HepG2 (cell line): ENCODE measurements around the gene PTPRM. TPM values are rescaled to one million over a fixed set of nuclear protein-coding genes. Genes with fewer than 3 reads are reported as not detected.

Source experiments
- BCL6 ChIP-seq: IDR thresholded peaks from 2 replicates; pipeline ENCODE4 v1.6.1; 2016; ENCODE audit warnings: missing genetic modification reagents, missing compliant biosample characterization
- HES4 ChIP-seq: sonication (generic); formaldehyde crosslinking; IDR thresholded peaks from 2 replicates; pipeline ENCODE4 v1.9.0; 2021; ENCODE audit warnings: mild to moderate bottlenecking, missing genetic modification reagents, borderline replicate concordance
- IRF2 ChIP-seq: IDR thresholded peaks from 2 replicates; pipeline ENCODE4 v1.6.1; 2018; ENCODE audit warnings: missing genetic modification reagents, missing compliant biosample characterization
- NCOA2 ChIP-seq: sonication (generic); formaldehyde crosslinking; IDR thresholded peaks from 2 replicates; pipeline ENCODE4 v1.8.0; 2022; ENCODE audit warnings: inconsistent platforms
- NR2F2 ChIP-seq: IDR thresholded peaks from 2 replicates; pipeline ENCODE4 v1.6.1; 2012; ENCODE audit warnings: low read depth, inconsistent platforms, borderline replicate concordance
- NR2F6 ChIP-seq, 2 experiments: IDR thresholded peaks; 2 replicates each; pipeline ENCODE4 v1.6.1; 2016; ENCODE audit warnings: antibody characterized with exemption in 1 of 2, mild to moderate bottlenecking in 1 of 2
- PAXIP1 ChIP-seq: sonication (generic); formaldehyde crosslinking; conservative IDR thresholded peaks from 2 replicates; pipeline ENCODE4 v1.4.0; 2020; ENCODE audit warnings: mild to moderate bottlenecking, missing genetic modification reagents, moderate library complexity
- RAD51 ChIP-seq: fragments of 450-650 bp; IDR thresholded peaks from 2 replicates; pipeline ENCODE4 v1.6.1; 2016; ENCODE audit warnings: borderline replicate concordance
- TARDBP ChIP-seq: sonication (generic); formaldehyde crosslinking; IDR thresholded peaks from 2 replicates; pipeline ENCODE4 v1.8.0; 2022; ENCODE audit warnings: mild to moderate bottlenecking, missing genetic modification reagents
- ZMYM4 ChIP-seq: sonication (generic); formaldehyde crosslinking; IDR thresholded peaks from 2 replicates; pipeline ENCODE4 v1.8.1; 2023; ENCODE audit warnings: mild to moderate bottlenecking, missing genetic modification reagents
- polyA plus RNA-seq, 8 experiments: library from polyadenylated mRNA; depleted of rRNA in 3 of 8; stranded (reverse) in 7 of 8; unstranded in 1 of 8; fragments of >200 nt; fragmentation: Illumina TruSeq in 4 of 8; extraction: Trizol in 4 of 8; gene quantifications; 2 replicates each; pipeline versions ENCODE4 v1.2.1 to v1.2.3, GENCODE V29; 2011 to 2016; ENCODE audit warnings: low read depth in 4 of 8, missing spikeins in 1 of 8, mixed read lengths in 1 of 8; ENCODE audit not compliant: insufficient read depth in 1 of 8
- total RNA-seq, 5 experiments: library from RNA; depleted of rRNA; stranded (reverse); fragments of >200 nt; fragmentation: Illumina TruSeq; extraction: Trizol; gene quantifications; 2 replicates each; pipeline ENCODE4 v1.2.3, GENCODE V29; 2016; ENCODE audit warnings: low read depth in 1 of 5
- TF ChIP-seq, protein P1 (sequence below): sonication (generic); formaldehyde crosslinking; IDR thresholded peaks from 2 replicates; pipeline ENCODE4 v1.4.0; 2020; ENCODE audit warnings: missing genetic modification reagents, borderline replicate concordance
- TF ChIP-seq, protein P2 (sequence below): sonication (generic); formaldehyde crosslinking; IDR thresholded peaks from 2 replicates; pipeline ENCODE4 v1.4.0; 2020; ENCODE audit warnings: missing genetic modification reagents
- TF ChIP-seq, protein P3 (sequence below): sonication (generic); formaldehyde crosslinking; IDR thresholded peaks from 2 replicates; pipeline ENCODE4 v1.5.1; 2020; ENCODE audit warnings: mild to moderate bottlenecking, moderate library complexity, missing genetic modification reagents
- TF ChIP-seq, protein P4 (sequence below): IDR thresholded peaks from 2 replicates; pipeline ENCODE4 v1.4.0; 2020; ENCODE audit warnings: mild to moderate bottlenecking, missing genetic modification reagents

PTPRM gene
- total and polyA plus RNA-seq, 2 of the 13 experiments (the other 11 are each of a cell fraction or from before 2014, with no cell fraction given), result 12.6 to 108 TPM

- TF ChIP-seq, protein P1, sequence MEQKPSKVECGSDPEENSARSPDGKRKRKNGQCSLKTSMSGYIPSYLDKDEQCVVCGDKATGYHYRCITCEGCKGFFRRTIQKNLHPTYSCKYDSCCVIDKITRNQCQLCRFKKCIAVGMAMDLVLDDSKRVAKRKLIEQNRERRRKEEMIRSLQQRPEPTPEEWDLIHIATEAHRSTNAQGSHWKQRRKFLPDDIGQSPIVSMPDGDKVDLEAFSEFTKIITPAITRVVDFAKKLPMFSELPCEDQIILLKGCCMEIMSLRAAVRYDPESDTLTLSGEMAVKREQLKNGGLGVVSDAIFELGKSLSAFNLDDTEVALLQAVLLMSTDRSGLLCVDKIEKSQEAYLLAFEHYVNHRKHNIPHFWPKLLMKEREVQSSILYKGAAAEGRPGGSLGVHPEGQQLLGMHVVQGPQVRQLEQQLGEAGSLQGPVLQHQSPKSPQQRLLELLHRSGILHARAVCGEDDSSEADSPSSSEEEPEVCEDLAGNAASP (CRISPR knock-in tag), result peak; percentile 71; the same call in 1 of the 2 replicates
- TF ChIP-seq BCL6 (CRISPR knock-in tag) (peak; percentile 80), ZMYM4 (CRISPR knock-in tag) (no peak), IRF2 (CRISPR knock-in tag) (peak; percentile 45; the same call in 1 of the 2 replicates), NR2F2 (peak; percentile 36; the same call in 1 of the 2 replicates), NCOA2 (CRISPR knock-in tag) (peak; percentile 45; the same call in 1 of the 2 replicates), HES4 (CRISPR knock-in tag) (no peak), RAD51 (no peak), TARDBP (CRISPR knock-in tag) (0 out of 2 replicates have a peak, but pooled peaks have one; percentile 45), PAXIP1 (CRISPR knock-in tag) (0 out of 2 replicates have a peak, but pooled peaks have one; percentile 15), NR2F6 (IDR thresholded peaks at IDR 0.05) (peak; percentile 60), NR2F6 (CRISPR knock-in tag; IDR thresholded peaks at IDR 0.05) (peak; percentile 83)
- TF ChIP-seq, protein P2, sequence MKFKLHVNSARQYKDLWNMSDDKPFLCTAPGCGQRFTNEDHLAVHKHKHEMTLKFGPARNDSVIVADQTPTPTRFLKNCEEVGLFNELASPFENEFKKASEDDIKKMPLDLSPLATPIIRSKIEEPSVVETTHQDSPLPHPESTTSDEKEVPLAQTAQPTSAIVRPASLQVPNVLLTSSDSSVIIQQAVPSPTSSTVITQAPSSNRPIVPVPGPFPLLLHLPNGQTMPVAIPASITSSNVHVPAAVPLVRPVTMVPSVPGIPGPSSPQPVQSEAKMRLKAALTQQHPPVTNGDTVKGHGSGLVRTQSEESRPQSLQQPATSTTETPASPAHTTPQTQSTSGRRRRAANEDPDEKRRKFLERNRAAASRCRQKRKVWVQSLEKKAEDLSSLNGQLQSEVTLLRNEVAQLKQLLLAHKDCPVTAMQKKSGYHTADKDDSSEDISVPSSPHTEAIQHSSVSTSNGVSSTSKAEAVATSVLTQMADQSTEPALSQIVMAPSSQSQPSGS (CRISPR knock-in tag), result no peak
- TF ChIP-seq, protein P3, sequence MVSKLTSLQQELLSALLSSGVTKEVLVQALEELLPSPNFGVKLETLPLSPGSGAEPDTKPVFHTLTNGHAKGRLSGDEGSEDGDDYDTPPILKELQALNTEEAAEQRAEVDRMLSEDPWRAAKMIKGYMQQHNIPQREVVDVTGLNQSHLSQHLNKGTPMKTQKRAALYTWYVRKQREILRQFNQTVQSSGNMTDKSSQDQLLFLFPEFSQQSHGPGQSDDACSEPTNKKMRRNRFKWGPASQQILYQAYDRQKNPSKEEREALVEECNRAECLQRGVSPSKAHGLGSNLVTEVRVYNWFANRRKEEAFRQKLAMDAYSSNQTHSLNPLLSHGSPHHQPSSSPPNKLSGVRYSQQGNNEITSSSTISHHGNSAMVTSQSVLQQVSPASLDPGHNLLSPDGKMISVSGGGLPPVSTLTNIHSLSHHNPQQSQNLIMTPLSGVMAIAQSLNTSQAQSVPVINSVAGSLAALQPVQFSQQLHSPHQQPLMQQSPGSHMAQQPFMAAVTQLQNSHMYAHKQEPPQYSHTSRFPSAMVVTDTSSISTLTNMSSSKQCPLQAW (CRISPR knock-in tag), result no peak
- TF ChIP-seq, protein P4, sequence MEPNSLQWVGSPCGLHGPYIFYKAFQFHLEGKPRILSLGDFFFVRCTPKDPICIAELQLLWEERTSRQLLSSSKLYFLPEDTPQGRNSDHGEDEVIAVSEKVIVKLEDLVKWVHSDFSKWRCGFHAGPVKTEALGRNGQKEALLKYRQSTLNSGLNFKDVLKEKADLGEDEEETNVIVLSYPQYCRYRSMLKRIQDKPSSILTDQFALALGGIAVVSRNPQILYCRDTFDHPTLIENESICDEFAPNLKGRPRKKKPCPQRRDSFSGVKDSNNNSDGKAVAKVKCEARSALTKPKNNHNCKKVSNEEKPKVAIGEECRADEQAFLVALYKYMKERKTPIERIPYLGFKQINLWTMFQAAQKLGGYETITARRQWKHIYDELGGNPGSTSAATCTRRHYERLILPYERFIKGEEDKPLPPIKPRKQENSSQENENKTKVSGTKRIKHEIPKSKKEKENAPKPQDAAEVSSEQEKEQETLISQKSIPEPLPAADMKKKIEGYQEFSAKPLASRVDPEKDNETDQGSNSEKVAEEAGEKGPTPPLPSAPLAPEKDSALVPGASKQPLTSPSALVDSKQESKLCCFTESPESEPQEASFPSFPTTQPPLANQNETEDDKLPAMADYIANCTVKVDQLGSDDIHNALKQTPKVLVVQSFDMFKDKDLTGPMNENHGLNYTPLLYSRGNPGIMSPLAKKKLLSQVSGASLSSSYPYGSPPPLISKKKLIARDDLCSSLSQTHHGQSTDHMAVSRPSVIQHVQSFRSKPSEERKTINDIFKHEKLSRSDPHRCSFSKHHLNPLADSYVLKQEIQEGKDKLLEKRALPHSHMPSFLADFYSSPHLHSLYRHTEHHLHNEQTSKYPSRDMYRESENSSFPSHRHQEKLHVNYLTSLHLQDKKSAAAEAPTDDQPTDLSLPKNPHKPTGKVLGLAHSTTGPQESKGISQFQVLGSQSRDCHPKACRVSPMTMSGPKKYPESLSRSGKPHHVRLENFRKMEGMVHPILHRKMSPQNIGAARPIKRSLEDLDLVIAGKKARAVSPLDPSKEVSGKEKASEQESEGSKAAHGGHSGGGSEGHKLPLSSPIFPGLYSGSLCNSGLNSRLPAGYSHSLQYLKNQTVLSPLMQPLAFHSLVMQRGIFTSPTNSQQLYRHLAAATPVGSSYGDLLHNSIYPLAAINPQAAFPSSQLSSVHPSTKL (CRISPR knock-in tag), result peak; percentile 80
Measured at GRCh38 chr18:7750966-7751365, 183.8 kb downstream of the PTPRM start (continued).
